IPS DF 19.7 (cell line): ENCODE data around the gene SLC16A2.
"Not testable (repeated sequence)": the region's sequence is repeated elsewhere in the genome, so short reads cannot be mapped to it uniquely, and the experiment has no call there.

ENCODE experiments used
- DNase-seq: peaks from one replicate; pipeline ENCODE4 v3.0.0-alpha.2; 2013; ENCODE audit warnings: low read depth, low spot score

The SLC16A2 gene

GRCh38 chrX:74446876-74447275, 25.6 kb downstream of the SLC16A2 start:
- no peak for DNase-seq

- no peak for DNase-seq
Measured at GRCh38 chrX:74448669-74449068, 27.4 kb downstream of the SLC16A2 start.

- no peak for DNase-seq
Measured at GRCh38 chrX:74449322-74449936, 28.1 kb downstream of the SLC16A2 start.

GRCh38 chrX:74449937-74450330, 28.6 kb downstream of the SLC16A2 start:
- no peak for DNase-seq

- no peak for DNase-seq
Measured at GRCh38 chrX:74450803-74451449, 29.6 kb downstream of the SLC16A2 start.

GRCh38 chrX:74451450-74452198, 30.3 kb downstream of the SLC16A2 start:
- DNase-seq, result no peak

GRCh38 chrX:74452199-74452481, 30.8 kb downstream of the SLC16A2 start:
- no peak for DNase-seq

GRCh38 chrX:74453178-74453577, 31.9 kb downstream of the SLC16A2 start:
- no peak for DNase-seq

- not testable (repeated sequence) for DNase-seq
Measured at GRCh38 chrX:74454233-74454632, 32.9 kb downstream of the SLC16A2 start.

- DNase-seq, result no peak
Measured at GRCh38 chrX:74458736-74459135, 37.4 kb downstream of the SLC16A2 start.

- no peak for DNase-seq
Measured at GRCh38 chrX:74461384-74461783, 40.1 kb downstream of the SLC16A2 start.

- no peak for DNase-seq
Measured at GRCh38 chrX:74464722-74465121, 43.4 kb downstream of the SLC16A2 start.

- DNase-seq, result no peak
Measured at GRCh38 chrX:74465424-74465823, 44.1 kb downstream of the SLC16A2 start.

GRCh38 chrX:74467656-74468055, 46.4 kb downstream of the SLC16A2 start:
- no peak for DNase-seq

- DNase-seq, result not testable (repeated sequence)
Measured at GRCh38 chrX:74473116-74473515, 51.8 kb downstream of the SLC16A2 start.

GRCh38 chrX:74490247-74490646, 69.0 kb downstream of the SLC16A2 start:
- DNase-seq, result no peak

GRCh38 chrX:74492720-74493201, 71.5 kb downstream of the SLC16A2 start:
- DNase-seq, result no peak

GRCh38 chrX:74493806-74494205, 72.5 kb downstream of the SLC16A2 start:
- no peak for DNase-seq

- DNase-seq, result no peak
Measured at GRCh38 chrX:74498924-74499323, 77.6 kb downstream of the SLC16A2 start.

- DNase-seq, result no peak
Measured at GRCh38 chrX:74500067-74500466, 78.8 kb downstream of the SLC16A2 start.

GRCh38 chrX:74500555-74500954, 79.3 kb downstream of the SLC16A2 start:
- no peak for DNase-seq

GRCh38 chrX:74505437-74505836, 84.1 kb downstream of the SLC16A2 start:
- no peak for DNase-seq
